Measurements from ENCODE around the gene HPSE2.

DNA sequence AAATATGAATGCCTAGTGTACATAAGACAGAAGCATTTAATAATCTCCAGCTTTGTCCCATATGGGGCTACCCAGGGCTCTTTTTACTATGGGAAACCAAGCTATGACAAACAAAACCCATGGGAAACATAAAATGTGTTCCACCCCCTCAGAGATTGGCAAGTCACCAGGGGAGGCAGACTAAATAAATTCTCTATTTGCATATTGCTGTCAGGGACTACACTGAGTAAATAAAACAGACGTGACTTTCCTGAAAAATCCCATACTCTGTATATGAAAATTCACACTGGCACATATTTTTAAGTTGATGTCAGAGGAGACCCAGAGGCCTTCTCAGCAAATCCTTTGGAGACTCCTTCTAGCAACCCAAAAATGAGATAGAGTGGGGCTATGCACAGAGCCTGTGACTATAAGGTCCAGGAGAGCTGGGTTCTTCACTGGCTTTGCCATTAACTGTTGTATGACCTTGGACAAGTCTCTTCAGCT is 44.0 kb upstream of the HPSE2 start:
- TF ChIP-seq TCF12 (IDR thresholded peaks at IDR 0.05; ENCODE audit: low read depth): no peak
- no peak for TF ChIP-seq TAF1 (IDR thresholded peaks at IDR 0.05; ENCODE audit: low read depth)
- TF ChIP-seq YY1 (IDR thresholded peaks at IDR 0.05; ENCODE audit: low read depth): no peak
- TF ChIP-seq FOXM1 (IDR thresholded peaks at IDR 0.05; ENCODE audit: borderline replicate concordance, low read depth): no peak
- TF ChIP-seq NFIC (IDR thresholded peaks at IDR 0.05): no peak
